Eye (tissue), 1 donor: ENCODE data around the gene TLE3.
"Not testable (repeated sequence)": the region's sequence is repeated elsewhere in the genome, so short reads cannot be mapped to it uniquely, and the experiment has no call there.

Source experiments
- DNase-seq: peaks from one replicate; pipeline ENCODE4 v3.0.0-alpha.2; 2015

TLE3 gene

GRCh38 chr15:70097321-70098152 is at the start of gene TLE3:
Gene TLE3, minus strand, starts transcription at chr15:70097917. Its CDS starts 1,119 bp downstream, at chr15:70096798.
- peak; percentile 99 for DNase-seq

GRCh38 chr15:70147178-70147760 is 49.6 kb upstream of the TLE3 start:
- DNase-seq, result no peak

- no peak for DNase-seq
Measured at GRCh38 chr15:70146771-70147170, 49.1 kb upstream of the TLE3 start.

- no peak for DNase-seq
Measured at GRCh38 chr15:70146162-70146561, 48.4 kb upstream of the TLE3 start.

- no peak for DNase-seq
Measured at GRCh38 chr15:70145261-70145660, 47.5 kb upstream of the TLE3 start.

GRCh38 chr15:70142322-70143191 is 44.8 kb upstream of the TLE3 start:
- DNase-seq, result peak; percentile 93

GRCh38 chr15:70142072-70142321 is 44.3 kb upstream of the TLE3 start:
- no peak for DNase-seq

GRCh38 chr15:70141376-70142071 is 43.8 kb upstream of the TLE3 start:
- no peak for DNase-seq

- DNase-seq, result no peak
Measured at GRCh38 chr15:70140543-70141375, 43.0 kb upstream of the TLE3 start.

- DNase-seq, result no peak
Measured at GRCh38 chr15:70140025-70140542, 42.4 kb upstream of the TLE3 start.

GRCh38 chr15:70137967-70138366 is 40.2 kb upstream of the TLE3 start:
- DNase-seq, result no peak

GRCh38 chr15:70137021-70137420 is 39.3 kb upstream of the TLE3 start:
- DNase-seq, result not testable (repeated sequence)

GRCh38 chr15:70133781-70134421 is 36.2 kb upstream of the TLE3 start:
- no peak for DNase-seq

- no peak for DNase-seq
Measured at GRCh38 chr15:70133296-70133695, 35.6 kb upstream of the TLE3 start.

GRCh38 chr15:70132571-70132970 is 34.9 kb upstream of the TLE3 start:
- DNase-seq, result no peak

GRCh38 chr15:70132139-70132538 is 34.4 kb upstream of the TLE3 start:
- no peak for DNase-seq

GRCh38 chr15:70128414-70129140 is 30.9 kb upstream of the TLE3 start:
- no peak for DNase-seq

GRCh38 chr15:70127770-70128413 is 30.2 kb upstream of the TLE3 start:
- no peak for DNase-seq

GRCh38 chr15:70127288-70127746 is 29.6 kb upstream of the TLE3 start:
- DNase-seq, result peak; percentile 53

- no peak for DNase-seq
Measured at GRCh38 chr15:70126362-70126761, 28.6 kb upstream of the TLE3 start.
